ENCODE data around the gene DNAJC18. TPM values are rescaled to one million over a fixed set of nuclear protein-coding genes. Genes with fewer than 3 reads are reported as not detected.

Gene DNAJC18
- total and polyA plus RNA-seq, 2 experiments from 2014 or later: 10.6 to 14.4 TPM

GRCh38 chr5:139396691-139397090 is 42.6 kb downstream of the DNAJC18 start:
- Histone ChIP-seq H2AFZ (no peak overlapping the region), H3K27me3 (peaks cover 26% of the 10 kb centered on the region), H3K4me1 (ENCODE audit: insufficient read depth) (peaks cover 8% of the 10 kb centered on the region), H3K4me3 (no peak overlapping the region), H3K4me2 (no peak overlapping the region), H3K9me2 (replicated peaks; ENCODE audit: insufficient read depth) (no peaks in the 10 kb centered on the region), H3K9me3 (ENCODE audit: low read depth) (no peaks in the 10 kb centered on the region), H4K20me1 (ENCODE audit: insufficient read depth, poor library complexity, severe bottlenecking) (no peaks in the 10 kb centered on the region), H3K36me3 (replicated peaks; ENCODE audit: insufficient read depth, low read depth) (no peaks in the 10 kb centered on the region), H3K27ac (no peak overlapping the region), H3K79me2 (no peaks in the 10 kb centered on the region)
- 90% methylated on average over 8 of the region's 8 CpGs for WGBS (ENCODE audit: low lambda C conversion rate, missing lambda C conversion rate)
- DNase-seq (ENCODE audit: low spot score): no peak
- TF ChIP-seq EZH2 (IDR thresholded peaks at IDR 0.05; ENCODE audit: borderline replicate concordance): no peak
- TF ChIP-seq EZH2phosphoT487 (IDR thresholded peaks at IDR 0.05; ENCODE audit: low read depth, severe bottlenecking, unreplicated experiment): no peak
- TF ChIP-seq CTCF (IDR thresholded peaks at IDR 0.05; ENCODE audit: poor library complexity): no peak

GRCh38 chr5:139395844-139396640 is 43.3 kb downstream of the DNAJC18 start:
- Histone ChIP-seq H3K4me3 (no peak overlapping the region), H3K36me3 (replicated peaks; ENCODE audit: insufficient read depth, low read depth) (no peaks in the 10 kb centered on the region), H3K79me2 (no peaks in the 10 kb centered on the region), H4K20me1 (ENCODE audit: insufficient read depth, poor library complexity, severe bottlenecking) (no peaks in the 10 kb centered on the region), H3K9me3 (ENCODE audit: low read depth) (no peaks in the 10 kb centered on the region), H3K27me3 (peaks cover 26% of the 10 kb centered on the region), H3K9me2 (replicated peaks; ENCODE audit: insufficient read depth) (no peaks in the 10 kb centered on the region), H3K27ac (no peak overlapping the region), H3K4me1 (ENCODE audit: insufficient read depth) (peaks cover 8% of the 10 kb centered on the region), H2AFZ (no peak overlapping the region), H3K4me2 (no peak overlapping the region)
- no peak for DNase-seq (ENCODE audit: low spot score)
- WGBS (ENCODE audit: low lambda C conversion rate, missing lambda C conversion rate): 81% methylated on average over 8 of the region's 8 CpGs
- TF ChIP-seq EZH2 (IDR thresholded peaks at IDR 0.05; ENCODE audit: borderline replicate concordance) (no peak), CTCF (IDR thresholded peaks at IDR 0.05; ENCODE audit: poor library complexity) (no peak), EZH2phosphoT487 (IDR thresholded peaks at IDR 0.05; ENCODE audit: low read depth, severe bottlenecking, unreplicated experiment) (no peak)

- no peak for TF ChIP-seq CTCF (IDR thresholded peaks at IDR 0.05; ENCODE audit: poor library complexity)
- peak; percentile 62 for TF ChIP-seq EZH2phosphoT487 (IDR thresholded peaks at IDR 0.05; ENCODE audit: low read depth, severe bottlenecking, unreplicated experiment)
- peak; percentile 28 for TF ChIP-seq EZH2 (IDR thresholded peaks at IDR 0.05; ENCODE audit: borderline replicate concordance)
- Histone ChIP-seq H3K36me3 (replicated peaks; ENCODE audit: insufficient read depth, low read depth) (no peaks in the 10 kb centered on the region), H3K9me2 (replicated peaks; ENCODE audit: insufficient read depth) (no peaks in the 10 kb centered on the region), H2AFZ (peak within 1 kb of the TSS; percentile 82), H3K4me2 (peak within 1 kb of the TSS; percentile 91), H3K79me2 (no peaks in the 10 kb centered on the region), H3K27me3 (peaks cover 26% of the 10 kb centered on the region), H3K4me3 (peak within 1 kb of the TSS; percentile 48), H3K27ac (no peak within 1 kb of the TSS), H4K20me1 (ENCODE audit: insufficient read depth, poor library complexity, severe bottlenecking) (no peaks in the 10 kb centered on the region), H3K9me3 (ENCODE audit: low read depth) (no peaks in the 10 kb centered on the region), H3K4me1 (ENCODE audit: insufficient read depth) (peaks cover 8% of the 10 kb centered on the region)
- 26% methylated on average over 58 of the region's 76 CpGs for WGBS (ENCODE audit: low lambda C conversion rate, missing lambda C conversion rate)
- DNase-seq (ENCODE audit: low spot score): no peak
Measured at GRCh38 chr5:139394654-139395566, 44.4 kb downstream of the DNAJC18 start, which contains the start of gene PROB1. PROB1 (minus strand) TSS chr5:139395104; CDS start chr5:139395081, 23 bp downstream.

All from hepatocyte (in vitro differentiated cells).